Cardiac fibroblast (primary cell): ENCODE results near the gene DUSP10.

Experiments
- DNase-seq, 2 donors: peaks; one replicate each; pipeline versions ENCODE4 v3.0.0 to v3.0.0-alpha.2; 2010; ENCODE audit warnings: low read depth in 2 of 2
- H3K4me3 ChIP-seq, 2 donors: replicated peaks in 1 of 2; 1 replicate in 1 of 2; 2 replicates in 1 of 2; pipeline ENCODE4 v1.5.1; 2011; ENCODE audit warnings: low read depth in 2 of 2, low read length in 2 of 2, mild to moderate bottlenecking in 2 of 2, moderate library complexity in 1 of 2
- CTCF ChIP-seq: IDR thresholded peaks from one replicate; pipeline ENCODE4 v1.5.1; 2011; ENCODE audit warnings: low read depth, mild to moderate bottlenecking, low read length, inconsistent platforms

The DUSP10 gene

GRCh38 chr1:221675880-221676800 lies 65.7 kb downstream of the DUSP10 start:
- TF ChIP-seq CTCF: no peak

GRCh38 chr1:221672965-221673364 lies 68.9 kb downstream of the DUSP10 start:
- H3K4me3 ChIP-seq: no peak overlapping the region
- no peak for TF ChIP-seq CTCF
- DNase-seq: no peak

More at GRCh38 chr1:221675880-221676800, 65.7 kb downstream of the DUSP10 start:
- DNase-seq: no peak
- H3K4me3 ChIP-seq: no peak overlapping the region

GRCh38 chr1:221672239-221672645 lies 69.6 kb downstream of the DUSP10 start:
- DNase-seq: peak; percentile 56 to 88
- TF ChIP-seq CTCF: no peak
- H3K4me3 ChIP-seq: no peak overlapping the region

- no peak for TF ChIP-seq CTCF
- peak; percentile 22 to 40 for DNase-seq
- no peak overlapping the region for H3K4me3 ChIP-seq
Observed at GRCh38 chr1:221670081-221670480, 71.8 kb downstream of the DUSP10 start.

- DNase-seq: no peak
- no peak overlapping the region for H3K4me3 ChIP-seq
- TF ChIP-seq CTCF: no peak
Observed at GRCh38 chr1:221669441-221669840, 72.4 kb downstream of the DUSP10 start.

GRCh38 chr1:221667504-221667903 lies 74.4 kb downstream of the DUSP10 start:
- DNase-seq: peak; percentile 73 to 85
- H3K4me3 ChIP-seq: no peak overlapping the region
- TF ChIP-seq CTCF: no peak

- TF ChIP-seq CTCF: no peak
- no peak for DNase-seq
- no peak overlapping the region for H3K4me3 ChIP-seq
Observed at GRCh38 chr1:221664253-221664652, 77.6 kb downstream of the DUSP10 start.
